Stimulated activated CD4-positive, alpha-beta T cell treated with anti-CD3 and anti-CD28 coated beads, Interleukin-12 subunit alpha, Interleukin-12 subunit beta, amount 100 ng/mL, for 48 hours (primary cell): ENCODE results near the gene NMRAL1.

Experiments used
- DNase-seq, 3 donors: peaks; one replicate each; pipeline ENCODE4 v3.0.0-alpha.2; 2020; ENCODE audit warnings: low read depth in 2 of 3, low spot score in 1 of 3

Gene NMRAL1

DNA sequence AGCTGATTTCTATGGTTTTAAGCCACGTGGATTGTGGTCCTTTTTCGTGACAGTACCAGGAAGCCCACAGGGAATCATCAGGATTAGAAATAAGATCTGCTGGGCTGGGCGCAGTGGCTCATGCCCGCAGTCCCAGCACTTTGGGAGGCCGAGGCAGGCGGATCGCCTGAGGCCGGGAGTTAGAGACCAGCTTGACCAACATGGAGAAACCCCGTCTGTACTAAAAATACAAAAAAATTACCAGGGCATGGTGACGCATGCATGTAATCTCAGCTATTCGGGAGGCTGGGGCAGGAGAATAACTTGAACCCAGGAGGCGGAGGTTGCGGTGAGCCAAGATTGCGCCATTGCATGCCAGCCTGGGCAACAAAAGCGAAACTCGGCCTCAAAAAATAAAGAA is 6.5 kb downstream of the NMRAL1 start:
- DNase-seq = no peak

DNA sequence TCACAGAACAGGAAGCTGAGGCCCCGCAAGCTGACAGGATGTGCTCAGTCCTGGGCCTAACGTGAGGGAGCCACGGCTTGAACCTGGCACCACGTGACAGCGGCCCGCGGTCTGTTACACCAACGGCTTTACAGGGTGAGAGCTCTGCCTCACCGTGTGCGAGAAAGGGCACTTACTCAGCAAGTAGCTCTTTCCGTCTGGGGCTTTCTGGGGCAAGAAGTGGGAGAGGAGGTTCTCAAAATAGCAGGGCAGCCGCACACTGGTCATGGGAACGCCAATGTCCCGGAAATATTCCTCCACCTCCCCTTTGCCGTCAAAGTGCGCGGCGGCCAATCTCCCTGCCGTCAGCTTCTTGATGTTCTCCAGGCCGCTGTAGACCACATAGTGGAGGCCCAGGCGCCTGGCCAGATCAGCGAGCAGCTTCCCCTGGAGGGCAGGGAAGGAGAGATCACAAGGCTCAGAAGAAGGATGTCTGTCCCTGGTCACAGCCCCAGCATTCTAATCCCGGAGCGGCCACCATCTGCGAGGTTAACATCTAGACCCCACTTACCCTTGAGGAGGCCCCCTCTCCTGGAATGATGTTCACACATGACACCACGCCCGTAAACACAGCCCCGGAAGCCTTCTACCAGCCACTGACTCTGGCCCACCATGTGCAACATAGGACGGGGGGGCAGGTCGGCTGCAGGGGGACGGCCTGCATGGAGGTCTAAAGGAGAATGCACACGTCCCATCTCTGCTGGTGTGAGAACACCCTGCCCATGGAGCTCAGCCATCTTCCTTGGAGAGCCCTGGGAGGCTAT is 8.2 kb downstream of the NMRAL1 start:
- DNase-seq = peak in 1 of 3 donors; percentile 46

DNA sequence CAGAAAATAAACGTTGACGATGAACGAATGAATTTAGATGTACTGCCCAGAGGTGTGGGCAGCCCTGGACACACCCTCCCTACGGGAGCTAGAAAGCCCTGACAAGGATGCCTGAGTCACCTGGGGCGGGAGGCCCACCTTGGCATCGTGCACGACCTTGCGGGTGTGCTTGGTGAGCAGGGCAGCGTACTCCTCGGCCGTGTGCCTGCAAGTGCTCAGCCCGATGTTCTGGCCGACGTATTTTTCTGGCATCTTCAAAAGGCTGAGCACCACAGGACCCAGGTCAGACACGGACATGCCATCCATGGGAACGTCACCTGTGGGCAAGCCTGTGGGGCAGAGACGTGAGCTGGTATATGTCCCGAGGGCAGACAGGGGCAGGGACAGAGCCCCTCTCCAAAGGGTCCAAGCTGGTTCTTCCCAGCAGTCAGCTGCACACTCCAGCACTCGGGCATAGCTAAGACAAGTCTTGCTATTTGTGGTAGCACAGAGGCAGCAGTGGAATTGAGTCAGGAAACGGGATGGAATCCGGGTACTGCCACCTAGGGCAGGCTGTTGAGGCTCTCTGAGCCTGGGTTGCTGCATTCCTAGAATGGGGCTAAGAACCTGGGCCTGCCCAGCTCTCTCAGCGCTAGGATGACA is 10.8 kb downstream of the NMRAL1 start:
- DNase-seq = no peak

GRCh38 chr16:4461250-4462085 is 13.0 kb downstream of the NMRAL1 start:
- no peak for DNase-seq

GRCh38 chr16:4460936-4461249 is 13.5 kb downstream of the NMRAL1 start:
- DNase-seq = no peak

DNA sequence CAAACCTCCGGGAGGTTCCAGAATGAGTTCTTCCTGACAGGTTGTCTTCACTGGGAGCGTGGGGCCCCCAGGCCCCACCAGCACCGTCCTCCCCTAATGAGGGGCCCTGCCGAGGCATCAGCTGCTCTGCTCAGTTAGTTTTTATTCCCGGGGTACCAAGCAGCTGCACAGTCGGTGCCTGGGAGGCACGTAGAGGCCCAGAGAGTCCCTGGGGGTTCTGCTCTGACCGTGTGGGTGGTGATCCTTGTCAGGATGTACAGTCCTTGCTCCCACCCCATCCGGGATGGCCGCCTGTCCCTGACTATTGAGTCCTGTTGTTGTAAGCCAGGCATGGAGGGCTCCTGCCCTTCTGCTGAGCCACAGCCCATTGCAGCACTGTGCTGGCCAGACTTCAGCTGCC is 18.5 kb downstream of the NMRAL1 start:
- DNase-seq = no peak

- no peak for DNase-seq
These were observed 19.3 kb downstream of the NMRAL1 start for GRCh38 chr16:4455081-4455480.

GRCh38 chr16:4454623-4455022 is 19.8 kb downstream of the NMRAL1 start:
- DNase-seq = no peak

DNA sequence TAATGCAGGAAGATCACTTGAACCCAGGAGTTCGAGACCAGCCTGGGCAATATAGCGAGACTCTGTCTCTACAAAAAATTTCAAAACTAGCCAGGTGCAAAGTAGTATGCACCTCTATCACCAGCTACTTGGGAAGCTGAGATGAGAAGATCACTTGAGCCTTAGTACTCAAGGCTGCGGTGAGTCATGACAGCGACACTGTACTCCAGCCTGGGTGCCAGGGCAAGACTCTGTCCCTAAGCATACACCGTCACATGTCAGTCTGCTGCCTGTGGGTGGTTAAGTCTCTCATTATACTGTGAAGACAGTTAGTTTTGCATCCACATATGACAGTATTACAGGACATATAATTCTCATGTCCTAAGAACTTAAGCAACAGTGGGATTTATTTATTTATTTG is 21.8 kb downstream of the NMRAL1 start:
- DNase-seq = no peak

DNA sequence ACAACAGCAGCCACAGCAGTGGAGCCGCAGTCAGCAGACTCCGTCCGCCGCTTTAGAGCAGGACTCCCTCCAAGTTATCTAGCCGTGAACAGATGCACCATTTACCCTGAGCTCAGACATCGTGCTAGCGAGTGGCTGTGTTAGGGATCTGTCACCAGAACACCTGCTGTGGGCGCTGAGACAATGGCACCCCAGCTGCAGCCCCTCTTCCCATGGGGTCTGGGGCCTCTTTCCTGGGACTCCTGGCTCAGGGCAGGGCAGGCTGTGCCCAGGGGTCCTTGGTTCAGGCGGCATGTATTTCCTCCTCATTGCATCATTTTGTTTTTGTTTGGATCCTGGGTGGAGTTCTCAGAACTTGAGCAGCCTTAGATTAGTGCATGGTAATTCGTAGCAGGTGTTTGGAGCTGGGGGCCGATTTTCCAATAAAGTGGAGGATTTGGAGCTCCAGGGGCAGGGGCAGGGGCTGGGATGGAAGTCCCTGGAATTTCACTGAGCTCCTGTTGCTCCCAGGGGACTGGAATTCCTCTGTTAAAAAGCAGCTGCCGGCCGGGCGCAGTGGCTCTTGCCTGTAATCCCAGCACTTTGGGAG is 23.4 kb downstream of the NMRAL1 start:
- no peak for DNase-seq

DNA sequence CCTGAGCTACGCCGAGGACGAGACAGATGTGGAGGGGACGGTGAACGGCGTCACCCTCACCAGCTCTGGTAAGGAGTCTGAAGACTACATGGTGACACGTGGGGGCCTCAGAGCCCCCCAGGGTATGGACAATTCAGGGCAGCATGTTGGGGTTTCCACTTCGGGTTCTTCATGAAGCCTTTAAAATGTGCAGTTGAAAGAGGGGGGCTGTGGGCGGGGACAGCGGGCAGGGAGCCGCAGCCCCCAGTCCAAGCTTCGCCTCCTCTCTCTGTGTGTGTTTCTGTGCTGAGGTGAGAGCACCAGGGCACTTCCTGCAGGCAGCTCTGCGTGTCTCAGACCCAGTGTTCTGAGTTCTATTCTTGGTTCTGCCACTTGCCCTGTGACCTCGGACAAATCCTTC is 24.0 kb downstream of the NMRAL1 start:
- no peak for DNase-seq

GRCh38 chr16:4443986-4444385 is 30.4 kb downstream of the NMRAL1 start:
- DNase-seq = no peak

- no peak for DNase-seq
These were observed 31.2 kb downstream of the NMRAL1 start for GRCh38 chr16:4443271-4443670.

DNA sequence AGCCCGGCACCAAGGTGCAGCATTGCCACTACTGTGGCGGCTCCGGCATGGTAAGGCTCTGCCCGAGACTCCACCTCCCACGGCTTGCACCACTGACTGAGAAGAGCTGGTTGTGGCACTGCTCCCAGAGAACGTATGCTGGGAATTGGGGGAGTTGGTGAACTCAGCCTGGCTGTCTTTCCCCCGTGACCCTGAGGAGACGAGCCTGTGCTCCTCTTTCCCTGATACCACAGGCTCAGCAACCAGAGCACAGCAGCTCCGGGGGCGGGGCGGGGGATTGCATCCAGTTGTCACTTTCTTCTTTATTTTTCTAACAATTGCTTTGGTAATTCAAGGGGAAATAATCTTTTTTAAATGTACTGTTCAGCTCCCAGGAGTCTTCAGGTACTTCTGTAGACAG is 32.1 kb downstream of the NMRAL1 start:
- DNase-seq = no peak

- no peak for DNase-seq
These were observed 37.1 kb downstream of the NMRAL1 start for GRCh38 chr16:4437366-4437765.

- DNase-seq = no peak
These were observed 38.9 kb downstream of the NMRAL1 start for GRCh38 chr16:4435337-4436067.

DNA sequence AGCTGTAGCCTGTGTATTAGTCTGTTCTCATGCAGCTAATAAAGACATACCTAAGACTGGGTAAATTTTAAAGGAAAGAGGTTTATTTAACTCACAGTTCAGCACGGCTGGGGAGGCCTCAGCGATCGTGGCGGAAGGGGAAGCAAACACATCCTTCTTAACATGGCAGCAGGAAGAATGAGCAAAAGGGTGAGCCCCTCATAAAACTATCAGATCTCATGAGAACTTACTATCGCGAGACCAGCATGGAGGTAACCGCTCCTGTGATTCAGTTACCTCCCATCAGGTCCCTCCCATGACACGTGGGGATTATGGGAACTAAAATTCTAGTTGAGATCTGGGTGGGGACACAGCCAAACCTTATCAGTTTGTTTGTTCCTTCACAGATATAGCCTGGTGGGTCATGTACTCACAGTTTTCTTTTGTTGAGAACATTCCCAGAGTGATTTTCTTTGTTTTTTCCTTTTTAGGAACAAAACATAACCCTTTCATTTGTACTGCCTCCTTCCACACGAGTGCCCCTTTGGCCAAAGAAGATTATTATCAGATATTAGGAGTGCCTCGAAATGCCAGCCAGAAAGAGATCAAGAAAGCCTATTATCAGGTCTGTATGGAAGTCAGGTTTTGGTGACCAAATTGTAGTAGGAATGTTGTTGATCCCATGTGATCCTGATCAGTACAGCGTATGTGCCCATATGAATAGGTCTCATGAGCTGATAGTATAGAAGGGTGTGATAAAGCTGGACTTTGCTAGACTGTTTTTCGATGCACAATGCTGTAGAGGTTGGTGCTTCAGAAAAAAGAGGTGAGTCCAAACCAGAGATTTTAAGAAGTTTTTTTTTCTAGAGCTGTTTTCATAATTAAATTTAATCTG is 40.3 kb downstream of the NMRAL1 start:
- DNase-seq = no peak

GRCh38 chr16:4433228-4433627 is 41.2 kb downstream of the NMRAL1 start:
- DNase-seq = no peak

- no peak for DNase-seq
These were observed 43.4 kb downstream of the NMRAL1 start for GRCh38 chr16:4431023-4431422.

- DNase-seq = no peak
These were observed 45.9 kb downstream of the NMRAL1 start for GRCh38 chr16:4428500-4428899.
